Measurements from ENCODE around the gene LTO1. TPM values are rescaled to one million over a fixed set of nuclear protein-coding genes. Genes with fewer than 3 reads are reported as not detected.

Gene LTO1
- total and polyA plus RNA-seq, 2 of the 13 experiments (the other 11 are each of a cell fraction or from before 2014, with no cell fraction given), result 11.8 to 15.0 TPM

DNA sequence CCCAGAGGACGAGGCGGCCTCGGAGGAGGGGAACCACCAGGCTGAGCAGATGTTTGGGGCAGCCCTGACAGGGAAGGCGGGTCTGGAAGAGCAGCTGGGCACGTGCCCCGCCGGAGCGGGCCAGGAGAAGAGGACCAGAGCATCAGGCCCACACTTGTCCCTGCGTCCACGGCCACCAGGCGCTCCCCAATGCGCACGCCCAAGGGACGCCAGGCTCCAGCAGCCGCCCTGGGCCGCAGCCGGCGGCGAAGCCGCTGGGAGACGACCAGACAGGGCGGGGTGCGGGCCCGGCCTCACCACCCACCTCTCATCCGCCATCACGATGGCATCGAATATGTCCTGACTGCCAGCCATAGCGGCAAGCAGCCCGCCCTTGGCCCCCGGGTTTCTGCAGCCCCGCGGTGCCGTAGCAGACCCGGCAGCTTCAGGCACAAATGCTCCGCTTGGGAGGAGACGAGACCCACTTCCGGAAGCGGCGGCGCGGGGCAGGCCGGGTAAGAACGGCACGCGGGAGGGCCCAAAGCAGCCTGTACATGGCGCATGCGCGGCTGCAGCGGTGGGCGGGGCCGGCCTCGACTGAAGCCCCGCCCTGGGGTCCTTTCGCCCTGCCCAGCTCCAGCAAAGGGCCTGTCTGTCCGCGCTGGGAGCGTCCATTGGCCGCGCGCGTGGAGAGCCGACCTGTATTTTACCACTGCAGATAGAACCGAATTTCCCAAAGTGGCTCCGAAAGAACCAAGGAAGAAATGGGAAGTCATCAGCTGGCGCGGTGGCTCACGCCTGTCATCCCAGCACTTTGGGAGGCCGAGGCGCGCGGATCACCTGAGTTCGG, at the start of gene LTO1 (continued):
- TF ChIP-seq TFDP1 (CRISPR knock-in tag; IDR thresholded peaks at IDR 0.05; ENCODE audit: borderline replicate concordance), result peak; percentile 60
- TF ChIP-seq ZNF720 (CRISPR knock-in tag; IDR thresholded peaks at IDR 0.05), result no peak
- TF ChIP-seq CCDC6 (CRISPR knock-in tag; IDR thresholded peaks at IDR 0.05), result peak; percentile 62; the same call in 1 of the 2 replicates
- TF ChIP-seq DPF2 (CRISPR knock-in tag; IDR thresholded peaks at IDR 0.05; ENCODE audit: borderline replicate concordance, low read depth), result no peak
- 0 out of 2 replicates have a peak, but pooled peaks have one; percentile 15 for TF ChIP-seq SIX1 (CRISPR knock-in tag; IDR thresholded peaks at IDR 0.05; ENCODE audit: borderline replicate concordance)
- TF ChIP-seq KDM5A (IDR thresholded peaks at IDR 0.05; ENCODE audit: borderline replicate concordance, low read length), result peak; percentile 71
- TF ChIP-seq ZNF17 (CRISPR knock-in tag; IDR thresholded peaks at IDR 0.05), result no peak
- TF ChIP-seq ZKSCAN1 (IDR thresholded peaks at IDR 0.05; ENCODE audit: low read length), result no peak
- TF ChIP-seq, protein P1, sequence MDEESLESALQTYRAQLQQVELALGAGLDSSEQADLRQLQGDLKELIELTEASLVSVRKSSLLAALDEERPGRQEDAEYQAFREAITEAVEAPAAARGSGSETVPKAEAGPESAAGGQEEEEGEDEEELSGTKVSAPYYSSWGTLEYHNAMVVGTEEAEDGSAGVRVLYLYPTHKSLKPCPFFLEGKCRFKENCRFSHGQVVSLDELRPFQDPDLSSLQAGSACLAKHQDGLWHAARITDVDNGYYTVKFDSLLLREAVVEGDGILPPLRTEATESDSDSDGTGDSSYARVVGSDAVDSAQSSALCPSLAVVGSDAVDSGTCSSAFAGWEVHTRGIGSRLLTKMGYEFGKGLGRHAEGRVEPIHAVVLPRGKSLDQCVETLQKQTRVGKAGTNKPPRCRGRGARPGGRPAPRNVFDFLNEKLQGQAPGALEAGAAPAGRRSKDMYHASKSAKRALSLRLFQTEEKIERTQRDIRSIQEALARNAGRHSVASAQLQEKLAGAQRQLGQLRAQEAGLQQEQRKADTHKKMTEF (CRISPR knock-in tag; IDR thresholded peaks at IDR 0.05), result peak; percentile 91
- no peak for TF ChIP-seq NR2F6 (IDR thresholded peaks at IDR 0.05)
- peak; percentile 44; the same call in 1 of the 2 replicates for TF ChIP-seq NR2F6 (CRISPR knock-in tag; IDR thresholded peaks at IDR 0.05)
- TF ChIP-seq PTBP1 (IDR thresholded peaks at IDR 0.05; ENCODE audit: low read depth, low read length, poor library complexity, severe bottlenecking), result no peak
- 0 out of 2 replicates have a peak, but pooled peaks have one; percentile 86 for TF ChIP-seq MYNN (CRISPR knock-in tag; IDR thresholded peaks at IDR 0.05; ENCODE audit: low read depth)
- TF ChIP-seq, protein P2, sequence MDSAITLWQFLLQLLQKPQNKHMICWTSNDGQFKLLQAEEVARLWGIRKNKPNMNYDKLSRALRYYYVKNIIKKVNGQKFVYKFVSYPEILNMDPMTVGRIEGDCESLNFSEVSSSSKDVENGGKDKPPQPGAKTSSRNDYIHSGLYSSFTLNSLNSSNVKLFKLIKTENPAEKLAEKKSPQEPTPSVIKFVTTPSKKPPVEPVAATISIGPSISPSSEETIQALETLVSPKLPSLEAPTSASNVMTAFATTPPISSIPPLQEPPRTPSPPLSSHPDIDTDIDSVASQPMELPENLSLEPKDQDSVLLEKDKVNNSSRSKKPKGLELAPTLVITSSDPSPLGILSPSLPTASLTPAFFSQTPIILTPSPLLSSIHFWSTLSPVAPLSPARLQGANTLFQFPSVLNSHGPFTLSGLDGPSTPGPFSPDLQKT (CRISPR knock-in tag; IDR thresholded peaks at IDR 0.05; ENCODE audit: borderline replicate concordance), result peak; percentile 9; the same call in 1 of the 2 replicates
- no peak for TF ChIP-seq ZNF7 (CRISPR knock-in tag; IDR thresholded peaks at IDR 0.05)
- 0 out of 2 replicates have a peak, but pooled peaks have one; percentile 26 for TF ChIP-seq ZNF768 (CRISPR knock-in tag; IDR thresholded peaks at IDR 0.05)
- TF ChIP-seq, protein P3, sequence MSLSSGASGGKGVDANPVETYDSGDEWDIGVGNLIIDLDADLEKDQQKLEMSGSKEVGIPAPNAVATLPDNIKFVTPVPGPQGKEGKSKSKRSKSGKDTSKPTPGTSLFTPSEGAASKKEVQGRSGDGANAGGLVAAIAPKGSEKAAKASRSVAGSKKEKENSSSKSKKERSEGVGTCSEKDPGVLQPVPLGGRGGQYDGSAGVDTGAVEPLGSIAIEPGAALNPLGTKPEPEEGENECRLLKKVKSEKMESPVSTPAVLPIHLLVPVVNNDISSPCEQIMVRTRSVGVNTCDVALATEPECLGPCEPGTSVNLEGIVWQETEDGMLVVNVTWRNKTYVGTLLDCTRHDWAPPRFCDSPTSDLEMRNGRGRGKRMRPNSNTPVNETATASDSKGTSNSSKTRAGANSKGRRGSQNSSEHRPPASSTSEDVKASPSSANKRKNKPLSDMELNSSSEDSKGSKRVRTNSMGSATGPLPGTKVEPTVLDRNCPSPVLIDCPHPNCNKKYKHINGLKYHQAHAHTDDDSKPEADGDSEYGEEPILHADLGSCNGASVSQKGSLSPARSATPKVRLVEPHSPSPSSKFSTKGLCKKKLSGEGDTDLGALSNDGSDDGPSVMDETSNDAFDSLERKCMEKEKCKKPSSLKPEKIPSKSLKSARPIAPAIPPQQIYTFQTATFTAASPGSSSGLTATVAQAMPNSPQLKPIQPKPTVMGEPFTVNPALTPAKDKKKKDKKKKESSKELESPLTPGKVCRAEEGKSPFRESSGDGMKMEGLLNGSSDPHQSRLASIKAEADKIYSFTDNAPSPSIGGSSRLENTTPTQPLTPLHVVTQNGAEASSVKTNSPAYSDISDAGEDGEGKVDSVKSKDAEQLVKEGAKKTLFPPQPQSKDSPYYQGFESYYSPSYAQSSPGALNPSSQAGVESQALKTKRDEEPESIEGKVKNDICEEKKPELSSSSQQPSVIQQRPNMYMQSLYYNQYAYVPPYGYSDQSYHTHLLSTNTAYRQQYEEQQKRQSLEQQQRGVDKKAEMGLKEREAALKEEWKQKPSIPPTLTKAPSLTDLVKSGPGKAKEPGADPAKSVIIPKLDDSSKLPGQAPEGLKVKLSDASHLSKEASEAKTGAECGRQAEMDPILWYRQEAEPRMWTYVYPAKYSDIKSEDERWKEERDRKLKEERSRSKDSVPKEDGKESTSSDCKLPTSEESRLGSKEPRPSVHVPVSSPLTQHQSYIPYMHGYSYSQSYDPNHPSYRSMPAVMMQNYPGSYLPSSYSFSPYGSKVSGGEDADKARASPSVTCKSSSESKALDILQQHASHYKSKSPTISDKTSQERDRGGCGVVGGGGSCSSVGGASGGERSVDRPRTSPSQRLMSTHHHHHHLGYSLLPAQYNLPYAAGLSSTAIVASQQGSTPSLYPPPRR (CRISPR knock-in tag; IDR thresholded peaks at IDR 0.05; ENCODE audit: borderline replicate concordance), result peak; percentile 22; the same call in 1 of the 2 replicates
- no peak for TF ChIP-seq NAIF1 (CRISPR knock-in tag; IDR thresholded peaks at IDR 0.05; ENCODE audit: borderline replicate concordance)
- 0 out of 2 replicates have a peak, but pooled peaks have one; percentile 59 for TF ChIP-seq ZSCAN5A (CRISPR knock-in tag; IDR thresholded peaks at IDR 0.05; ENCODE audit: borderline replicate concordance)

All from HepG2 (cell line).